ENCODE data around the gene PIM2.

The PIM2 gene

GRCh38 chrX:48935301-48935670, 16.5 kb upstream of the PIM2 start:
- DNase-seq = no peak

- DNase-seq = no peak
These were observed 15.9 kb upstream of the PIM2 start for GRCh38 chrX:48934581-48935300.

- DNase-seq = no peak
These were observed 14.9 kb upstream of the PIM2 start for GRCh38 chrX:48933757-48934156.

- DNase-seq = no peak
These were observed 9.0 kb upstream of the PIM2 start for GRCh38 chrX:48927736-48928382.

- no peak for DNase-seq
These were observed 8.3 kb upstream of the PIM2 start for GRCh38 chrX:48927123-48927522.

- DNase-seq = no peak
These were observed 5.4 kb upstream of the PIM2 start for GRCh38 chrX:48924270-48924669.

GRCh38 chrX:48923771-48924170, 4.9 kb upstream of the PIM2 start:
- no peak for DNase-seq

GRCh38 chrX:48920718-48921104, 1.9 kb upstream of the PIM2 start:
- DNase-seq = no peak

GRCh38 chrX:48919947-48920717, 1.3 kb upstream of the PIM2 start:
- DNase-seq = no peak

- no peak for DNase-seq
These were observed 577 bp upstream of the PIM2 start for GRCh38 chrX:48919360-48919841.

- no peak for DNase-seq
These were observed 552 bp downstream of the PIM2 start for GRCh38 chrX:48918301-48918642.

GRCh38 chrX:48917139-48918001, 1.5 kb downstream of the PIM2 start:
- peak; percentile 12 to 81 for DNase-seq

GRCh38 chrX:48914593-48915493, 4.0 kb downstream of the PIM2 start:
- no peak for DNase-seq

- no peak for DNase-seq
These were observed 5.0 kb downstream of the PIM2 start for GRCh38 chrX:48913605-48914366.

- peak in 1 of 2 experiments; percentile 69 for DNase-seq
These were observed 7.2 kb downstream of the PIM2 start, which contains the start of gene SLC35A2 for GRCh38 chrX:48911412-48912182. SLC35A2 (minus strand) TSS chrX:48911646; CDS start chrX:48911636, 10 bp downstream.

- DNase-seq = no peak
These were observed 7.9 kb downstream of the PIM2 start for GRCh38 chrX:48910926-48911411.

- DNase-seq = no peak
These were observed 9.0 kb downstream of the PIM2 start for GRCh38 chrX:48909703-48910294.

GRCh38 chrX:48908600-48908999, 10.2 kb downstream of the PIM2 start:
- DNase-seq = no peak

- no peak for DNase-seq
These were observed 13.6 kb downstream of the PIM2 start for GRCh38 chrX:48905090-48905790.
